LNCAP (cell line): Measurements from ENCODE around the gene LTO1.
A peak's percentile ranks its signal among the peaks of the same experiment; 100 is the strongest.

Source experiments
- TF ChIP-seq, protein P1 (sequence below): fragments of 450-650 bp; IDR thresholded peaks from 2 replicates; pipeline ENCODE4 v1.5.1; 2017; ENCODE audit warnings: mild to moderate bottlenecking

LTO1 gene

DNA sequence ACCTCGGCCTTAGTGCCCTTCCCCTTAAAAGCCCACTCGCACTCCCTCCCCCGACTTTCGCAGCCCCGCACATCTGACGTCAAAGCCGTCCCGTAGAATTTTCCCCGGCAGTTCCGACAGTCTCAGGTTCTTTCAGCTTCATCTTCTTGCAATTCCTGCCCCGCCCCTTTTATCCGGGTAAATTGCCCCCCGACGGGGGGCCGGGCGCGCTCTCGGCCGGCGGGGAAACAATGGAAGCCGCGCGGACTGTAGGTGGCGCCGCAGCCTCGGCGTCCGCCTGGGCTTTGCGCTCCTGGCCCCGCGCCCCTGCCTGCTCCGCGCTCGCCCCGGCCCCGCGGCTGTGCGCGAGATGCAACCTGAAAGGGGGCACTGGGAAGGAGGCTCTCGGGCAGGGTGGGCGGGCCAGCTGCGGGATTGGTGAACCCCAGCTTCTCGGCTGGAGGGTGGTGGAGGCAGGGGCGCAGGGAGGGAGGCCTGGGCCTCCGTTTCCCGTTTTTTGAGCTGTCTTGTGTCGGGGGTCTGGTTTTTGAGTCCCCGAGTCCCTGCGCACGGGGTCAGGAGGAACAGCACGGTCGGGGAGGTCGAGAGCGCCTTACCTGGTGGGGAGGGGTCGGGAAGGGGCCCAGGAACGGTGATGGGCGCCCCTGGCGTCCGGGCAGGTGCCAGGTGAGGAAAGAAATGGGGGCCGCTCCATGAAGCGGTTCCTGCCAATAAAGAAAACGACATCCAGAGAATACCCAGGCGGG lies 29.5 kb upstream of the LTO1 start:
- TF ChIP-seq, protein P1, sequence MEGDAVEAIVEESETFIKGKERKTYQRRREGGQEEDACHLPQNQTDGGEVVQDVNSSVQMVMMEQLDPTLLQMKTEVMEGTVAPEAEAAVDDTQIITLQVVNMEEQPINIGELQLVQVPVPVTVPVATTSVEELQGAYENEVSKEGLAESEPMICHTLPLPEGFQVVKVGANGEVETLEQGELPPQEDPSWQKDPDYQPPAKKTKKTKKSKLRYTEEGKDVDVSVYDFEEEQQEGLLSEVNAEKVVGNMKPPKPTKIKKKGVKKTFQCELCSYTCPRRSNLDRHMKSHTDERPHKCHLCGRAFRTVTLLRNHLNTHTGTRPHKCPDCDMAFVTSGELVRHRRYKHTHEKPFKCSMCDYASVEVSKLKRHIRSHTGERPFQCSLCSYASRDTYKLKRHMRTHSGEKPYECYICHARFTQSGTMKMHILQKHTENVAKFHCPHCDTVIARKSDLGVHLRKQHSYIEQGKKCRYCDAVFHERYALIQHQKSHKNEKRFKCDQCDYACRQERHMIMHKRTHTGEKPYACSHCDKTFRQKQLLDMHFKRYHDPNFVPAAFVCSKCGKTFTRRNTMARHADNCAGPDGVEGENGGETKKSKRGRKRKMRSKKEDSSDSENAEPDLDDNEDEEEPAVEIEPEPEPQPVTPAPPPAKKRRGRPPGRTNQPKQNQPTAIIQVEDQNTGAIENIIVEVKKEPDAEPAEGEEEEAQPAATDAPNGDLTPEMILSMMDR = peak; percentile 83

DNA sequence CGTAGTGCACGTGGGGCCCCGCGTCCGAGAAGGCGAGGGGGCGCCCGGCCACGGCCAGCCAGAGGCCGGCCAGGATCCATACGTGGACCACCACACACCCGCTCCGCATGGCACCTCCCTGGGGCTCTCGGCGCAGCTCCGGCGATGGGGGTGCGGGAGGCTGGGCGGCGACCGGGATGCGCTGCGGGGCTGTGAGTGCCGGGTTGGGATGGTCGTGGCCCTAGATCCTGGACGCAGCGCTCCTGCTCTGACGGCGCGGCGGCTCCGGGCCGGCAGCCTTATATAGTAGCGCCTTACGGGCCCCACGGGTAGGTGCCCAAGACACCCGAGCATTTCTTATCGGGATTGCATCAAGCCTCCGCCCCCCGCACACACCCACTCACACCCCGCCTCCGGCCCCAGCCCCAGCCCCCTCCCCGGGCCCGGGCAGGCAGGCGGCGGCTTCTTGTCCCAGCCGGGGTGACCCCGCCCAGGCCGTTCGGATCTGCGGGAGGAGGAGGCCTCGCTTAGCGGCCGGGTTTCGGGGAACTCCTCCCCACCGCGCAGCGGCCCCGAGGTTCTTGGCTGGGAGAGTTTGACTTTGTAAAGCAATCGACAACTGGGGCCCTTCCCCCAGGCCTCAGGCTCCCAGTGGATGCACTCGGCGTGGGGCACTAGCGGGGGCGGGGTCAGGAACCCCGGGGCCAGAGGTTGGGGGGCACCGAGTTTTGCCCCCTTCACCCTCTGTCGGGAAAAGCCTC lies 28.8 kb upstream of the LTO1 start, which contains the start of gene FGF19:
Gene FGF19, minus strand, starts transcription at position 255 of the 740 bp plus-strand sequence. Its CDS starts 146 bp downstream, at position 109.
- TF ChIP-seq, protein P1 = no peak

DNA sequence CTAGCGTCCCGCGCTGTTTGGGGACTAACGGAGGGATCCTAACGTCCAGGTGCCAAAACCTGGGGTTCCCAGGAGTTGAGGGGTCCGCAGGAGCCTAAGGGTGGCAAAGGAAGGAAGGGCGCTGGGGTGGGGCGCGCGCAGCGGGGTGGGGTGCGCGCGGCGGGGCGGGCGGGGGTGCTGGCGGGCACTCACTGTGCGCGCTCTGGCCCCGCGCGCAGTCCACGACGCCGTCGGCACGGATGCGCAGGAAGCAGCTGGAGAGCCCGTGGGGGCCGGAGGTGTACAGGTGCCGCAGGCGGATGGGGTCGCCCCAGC lies 28.3 kb upstream of the LTO1 start:
- TF ChIP-seq, protein P1 = no peak

DNA sequence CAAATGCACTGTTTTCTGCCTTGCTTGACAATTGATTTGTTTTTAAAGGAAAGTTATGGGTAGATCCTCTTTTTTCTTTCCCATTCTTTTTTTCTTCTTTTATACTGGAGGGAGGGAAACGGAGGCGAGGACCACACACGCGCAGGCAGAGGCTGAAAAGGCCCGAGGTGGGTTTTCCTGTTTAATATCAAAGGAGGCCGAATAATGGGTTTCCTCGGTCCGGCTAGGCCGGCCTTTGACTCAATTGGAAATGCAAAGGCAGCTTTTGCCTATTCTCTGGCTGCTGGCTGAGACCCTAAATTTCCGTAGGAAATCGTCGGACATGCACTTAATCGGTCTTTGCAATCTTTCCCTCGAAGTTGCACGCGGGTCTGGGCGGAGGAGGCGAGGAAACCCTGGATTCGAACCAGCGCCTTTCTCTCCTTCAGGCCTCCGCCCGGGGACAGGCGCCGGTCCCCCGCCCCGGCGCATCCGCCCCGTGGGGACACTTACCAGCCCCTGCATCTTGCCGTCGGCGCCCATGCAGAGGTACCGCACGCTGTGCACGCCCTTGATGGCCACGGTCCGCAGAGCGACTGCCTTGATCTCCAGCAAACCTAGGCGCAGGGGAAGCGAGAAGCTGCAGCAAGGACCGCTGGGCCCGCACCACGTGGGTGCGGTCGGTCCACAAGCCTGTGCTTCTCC lies 27.8 kb upstream of the LTO1 start:
- TF ChIP-seq, protein P1 = no peak

DNA sequence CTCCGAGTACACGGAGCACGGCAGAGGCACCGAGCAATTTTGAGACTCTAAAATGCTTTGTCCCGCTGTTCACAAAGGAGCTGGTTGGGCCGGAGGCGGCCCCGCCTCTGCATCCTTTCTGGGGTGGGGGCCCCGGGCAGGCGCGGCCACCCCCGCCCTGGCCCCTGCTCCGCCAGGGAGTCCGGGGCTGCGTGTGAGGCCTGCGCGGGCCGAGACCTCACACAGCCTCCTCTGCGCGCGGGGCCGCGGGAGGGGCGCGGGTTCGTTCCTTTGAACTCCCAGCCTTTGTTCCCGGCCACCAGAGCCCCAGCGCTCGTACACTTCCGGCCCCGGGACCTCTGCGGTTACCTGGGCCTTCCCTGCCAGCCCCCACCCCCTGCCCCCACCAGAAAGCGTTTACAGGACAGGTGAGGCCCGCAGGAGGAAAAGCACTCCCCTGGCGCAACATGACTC lies 27.1 kb upstream of the LTO1 start:
- TF ChIP-seq, protein P1 = no peak

DNA sequence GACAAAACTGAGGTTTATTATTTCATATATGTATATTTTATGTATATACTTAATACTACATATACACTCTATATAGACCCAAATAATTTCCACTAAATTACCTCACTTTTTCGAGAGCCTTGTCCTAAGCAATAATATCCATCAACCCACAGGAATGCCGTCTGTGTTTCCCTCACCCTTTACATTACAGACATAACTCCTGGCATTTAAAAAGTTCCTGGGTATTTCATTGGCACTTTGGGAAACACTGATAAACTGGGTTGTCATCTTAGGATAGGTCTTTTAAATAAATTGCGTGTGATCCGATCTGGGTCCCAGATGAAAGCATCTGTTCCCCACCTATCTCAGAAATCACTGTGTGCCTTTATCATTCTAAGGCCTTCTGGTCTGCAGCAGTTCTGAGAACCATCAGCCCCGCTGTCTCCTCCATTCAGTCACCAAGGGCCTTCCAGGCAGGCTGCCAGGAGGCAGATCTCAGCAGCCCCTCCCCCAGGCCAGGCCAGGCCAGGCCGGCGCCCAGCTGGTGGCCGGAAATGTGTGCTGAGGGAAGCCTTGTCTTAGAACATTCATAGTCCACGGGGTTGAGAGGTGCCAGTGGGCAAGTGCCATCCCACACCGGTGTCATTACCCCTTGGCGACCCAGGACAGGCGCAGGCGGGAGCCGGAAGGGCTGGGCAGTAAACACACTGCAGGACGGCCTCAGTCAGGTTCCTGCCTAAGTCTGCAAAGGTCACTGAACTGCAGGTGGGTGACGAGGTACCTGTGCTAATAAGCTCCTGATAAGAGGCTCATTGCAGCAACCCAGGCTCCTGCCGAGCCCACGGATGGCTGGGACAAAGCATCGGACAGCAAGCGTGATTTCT lies 25.4 kb upstream of the LTO1 start:
- TF ChIP-seq, protein P1 = no peak

DNA sequence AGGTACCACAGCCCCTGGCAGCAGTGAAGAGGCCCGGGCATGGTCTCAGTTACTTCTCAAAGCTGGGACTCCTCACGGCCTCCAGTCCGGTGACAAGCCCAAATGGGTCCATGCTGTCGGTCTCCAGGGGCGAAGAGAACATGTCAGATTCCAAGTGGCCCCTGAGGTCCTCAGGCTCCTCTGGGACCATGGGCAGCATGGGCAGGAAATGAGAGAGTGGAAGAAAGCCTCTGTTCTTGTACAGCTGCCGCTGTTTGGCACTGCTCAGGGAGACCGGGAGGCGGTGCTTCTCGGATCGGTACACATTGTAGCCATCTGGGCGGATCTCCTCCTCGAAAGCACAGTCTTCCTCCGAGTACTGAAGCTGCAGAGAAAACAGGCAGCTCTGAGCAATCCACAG lies 24.1 kb upstream of the LTO1 start:
- TF ChIP-seq, protein P1 = no peak
